Vagina (tissue), 2 donors: ENCODE data around the gene C1orf105.

Experiments used
- POLR2A ChIP-seq, 2 donors: fragments of 450-650 bp; IDR thresholded peaks; one replicate each; pipeline ENCODE4 v1.6.1; 2017; ENCODE audit warnings: antibody characterized with exemption in 2 of 2, mild to moderate bottlenecking in 2 of 2, moderate library complexity in 2 of 2
- POLR2AphosphoS5 ChIP-seq, 2 donors: sonication (generic); formaldehyde crosslinking; IDR thresholded peaks; one replicate each; pipeline ENCODE4 v1.9.0; 2017; ENCODE audit warnings: antibody characterized with exemption in 2 of 2, mild to moderate bottlenecking in 2 of 2, low read depth in 1 of 2; ENCODE audit not compliant: insufficient read depth in 1 of 2
- TF ChIP-seq, protein P1 (sequence below), 3 experiments: fragments of 450-650 bp in 2 of 3; fragments of 200-600 bp in 1 of 3; sonication (generic) in 1 of 3; IDR thresholded peaks; one replicate each; pipeline ENCODE4 v1.5.1; 2017 to 2019; ENCODE audit warnings: antibody characterized with exemption in 3 of 3, mild to moderate bottlenecking in 2 of 3, moderate library complexity in 2 of 3

DNA sequence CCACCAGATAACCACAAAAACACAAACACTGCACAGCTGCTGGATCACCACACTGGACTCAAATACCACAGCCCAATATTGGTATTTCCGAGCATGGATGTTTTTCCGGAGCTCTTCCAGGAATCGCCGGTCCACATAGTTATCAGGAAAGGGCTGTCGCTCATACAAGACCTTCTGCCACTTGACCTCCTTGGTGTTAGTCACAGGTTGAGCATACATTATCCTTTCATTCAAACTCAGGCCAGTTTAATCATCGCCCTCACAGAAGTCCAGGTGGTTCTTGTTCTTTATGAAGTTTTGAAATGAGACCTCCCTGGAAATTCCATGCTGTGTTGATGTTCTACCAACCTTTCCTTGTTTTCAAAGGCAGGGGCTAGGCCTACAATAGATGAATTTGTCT is 21.9 kb downstream of the C1orf105 start:
- TF ChIP-seq, protein P1, sequence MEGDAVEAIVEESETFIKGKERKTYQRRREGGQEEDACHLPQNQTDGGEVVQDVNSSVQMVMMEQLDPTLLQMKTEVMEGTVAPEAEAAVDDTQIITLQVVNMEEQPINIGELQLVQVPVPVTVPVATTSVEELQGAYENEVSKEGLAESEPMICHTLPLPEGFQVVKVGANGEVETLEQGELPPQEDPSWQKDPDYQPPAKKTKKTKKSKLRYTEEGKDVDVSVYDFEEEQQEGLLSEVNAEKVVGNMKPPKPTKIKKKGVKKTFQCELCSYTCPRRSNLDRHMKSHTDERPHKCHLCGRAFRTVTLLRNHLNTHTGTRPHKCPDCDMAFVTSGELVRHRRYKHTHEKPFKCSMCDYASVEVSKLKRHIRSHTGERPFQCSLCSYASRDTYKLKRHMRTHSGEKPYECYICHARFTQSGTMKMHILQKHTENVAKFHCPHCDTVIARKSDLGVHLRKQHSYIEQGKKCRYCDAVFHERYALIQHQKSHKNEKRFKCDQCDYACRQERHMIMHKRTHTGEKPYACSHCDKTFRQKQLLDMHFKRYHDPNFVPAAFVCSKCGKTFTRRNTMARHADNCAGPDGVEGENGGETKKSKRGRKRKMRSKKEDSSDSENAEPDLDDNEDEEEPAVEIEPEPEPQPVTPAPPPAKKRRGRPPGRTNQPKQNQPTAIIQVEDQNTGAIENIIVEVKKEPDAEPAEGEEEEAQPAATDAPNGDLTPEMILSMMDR (IDR thresholded peaks at IDR 0.05): no peak
- TF ChIP-seq POLR2A (IDR thresholded peaks at IDR 0.05) (no peak), POLR2AphosphoS5 (IDR thresholded peaks at IDR 0.05; ENCODE audit: insufficient read depth in 1 of 2, low read depth in 1 of 2) (no peak)
